Activated B cell treated with CpG ODN at 0.5 μM for 24 hours (primary cell): ENCODE measurements around the gene ABT1. TPM values are rescaled to one million over a fixed set of nuclear protein-coding genes. Genes with fewer than 3 reads are reported as not detected.

Experiments used
- ATAC-seq: fragments of 200-7000 bp; cut with Tn5 transposase; one replicate; pipeline ENCODE4 v1.10.0; 2021; ENCODE audit warnings: low read depth, mild to moderate bottlenecking, moderate library complexity
- CTCF ChIA-PET: fragments of 350-600 bp; sonication (Branson Sonifier 250); formaldehyde crosslinking; loops from one replicate; lab custom pipeline; 2021; ENCODE audit warnings: antibody characterized with exemption; lab: Charles Lee
- POLR2A ChIA-PET: fragments of 350-600 bp; sonication (Branson Sonifier 250); formaldehyde crosslinking; loops from one replicate; lab custom pipeline; 2021; ENCODE audit warnings: antibody characterized with exemption; lab: Charles Lee
- DNase-seq: peaks from one replicate; pipeline ENCODE4 v3.0.0; 2022
- H3K27ac Mint-ChIP-seq: one replicate; pipeline ENCODE4 v1.8.0; 2020; ENCODE audit warnings: mixed read lengths
- H3K27me3 Mint-ChIP-seq: one replicate; pipeline ENCODE4 v1.8.0; 2021; ENCODE audit warnings: mixed read lengths
- H3K36me3 Mint-ChIP-seq: one replicate; pipeline ENCODE4 v1.8.0; 2021; ENCODE audit warnings: low read depth, mixed read lengths
- H3K4me1 Mint-ChIP-seq: one replicate; pipeline ENCODE4 v1.8.0; 2021; ENCODE audit warnings: mixed read lengths
- H3K4me3 Mint-ChIP-seq: one replicate; pipeline ENCODE4 v1.8.0; 2020; ENCODE audit warnings: mild to moderate bottlenecking, mixed read lengths
- H3K9me3 Mint-ChIP-seq: one replicate; pipeline ENCODE4 v1.8.0; 2020; ENCODE audit warnings: mixed read lengths
- CTCF ChIP-seq: fragments of 200-600 bp; IDR thresholded peaks from one replicate; pipeline ENCODE4 v1.8.0; 2022; ENCODE audit warnings: antibody characterized with exemption, mild to moderate bottlenecking
- intact Hi-C: fragments of 100-400 bp; cut with micrococcal nuclease; formaldehyde crosslinking; loops from one replicate; pipeline ENCODE4 v1.15.1; 2024
- total RNA-seq: library from RNA; stranded (reverse); gene quantifications from 2 replicates; pipeline ENCODE4 v1.2.3, GENCODE V29; 2022

Gene ABT1
- total RNA-seq, 1 donor from 2014 or later = 30.7 TPM

DNA sequence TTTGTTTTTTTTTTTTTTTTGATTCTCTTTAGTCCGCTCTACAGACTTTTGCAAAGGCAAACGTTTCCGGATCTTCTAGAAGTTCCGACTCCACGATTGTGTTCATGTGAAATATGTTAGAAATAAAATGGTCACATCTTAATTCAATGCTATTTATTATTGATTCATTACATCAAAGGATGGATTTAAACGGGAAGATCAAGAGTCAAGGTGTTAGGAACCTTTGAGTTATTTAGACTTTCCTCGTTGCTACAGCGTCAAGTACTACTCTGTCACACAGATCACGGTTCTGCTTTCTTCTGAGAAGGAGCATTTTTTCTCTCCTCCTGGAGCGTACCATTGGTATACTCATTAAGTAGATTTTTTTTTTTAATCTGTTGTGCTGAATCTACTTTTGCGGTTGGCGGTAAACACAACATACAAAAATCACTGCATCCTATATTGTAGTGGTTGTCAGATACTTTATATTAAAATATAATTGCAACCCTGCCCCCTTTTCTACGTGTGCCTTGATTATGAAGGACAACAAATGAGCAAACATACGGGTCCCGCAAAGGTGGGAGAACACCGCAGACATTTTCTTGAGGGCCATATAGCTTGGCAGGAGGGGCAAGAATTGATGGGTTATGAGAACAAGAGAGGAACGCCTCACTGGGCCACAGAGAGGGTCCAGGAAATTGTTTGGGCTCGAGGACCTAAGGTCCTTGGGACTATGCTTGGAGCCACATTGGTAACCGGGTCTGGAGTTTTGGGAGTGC, 41.1 kb upstream of the ABT1 start:
- Mint-ChIP-seq H3K4me3 (peak overlapping the region; percentile 76), H3K4me1 (peaks cover 18% of the 10 kb centered on the region), H3K27me3 (no peaks in the 10 kb centered on the region), H3K27ac (peak overlapping the region; percentile 63), H3K36me3 (peaks cover 2% of the 10 kb centered on the region), H3K9me3 (no peaks in the 10 kb centered on the region)
- POLR2A ChIA-PET = interaction anchor here (0.9 to 3.3 kb wide), 9 partner anchors 13 to 271 kb away, joined by 3 to 57 read pairs (median 9); partner anchors contain the start of gene HMGN4
- no peak for TF ChIP-seq CTCF
- DNase-seq (no peak), ATAC-seq (no peak)
- CTCF ChIA-PET = interaction anchor here (0.8 to 2.7 kb wide), 4 partner anchors 13 to 18 kb away, joined by 3 to 12 read pairs (median 8); partner anchors contain the start of gene HMGN4
- intact Hi-C loops = loop anchor here (10.0 kb wide), 1 partner anchor 919 kb away; the partner anchor contains the start of gene ZNF184

GRCh38 chr6:26556263-26557070, 40.3 kb upstream of the ABT1 start:
- peaks cover 2% of the 10 kb centered on the region for H3K36me3 Mint-ChIP-seq
- DNase-seq (no peak), ATAC-seq (no peak)
- H3K27ac Mint-ChIP-seq = peak overlapping the region; percentile 63
- intact Hi-C loops = loop anchor here (10.0 kb wide), 1 partner anchor 918 kb away; the partner anchor contains the start of gene ZNF184
- ChIA-PET CTCF (interaction anchor here (1.1 kb wide), 1 partner anchor 18 kb away, joined by 3 read pairs; the partner anchor contains the start of gene HMGN4), POLR2A (interaction anchor here (0.9 to 1.9 kb wide), 4 partner anchors 12 to 35 kb away, joined by 3 to 9 read pairs (median 4); no protein-coding TSS in a partner anchor)
- peaks cover 14% of the 10 kb centered on the region for H3K4me1 Mint-ChIP-seq
- H3K4me3 Mint-ChIP-seq = peak overlapping the region; percentile 17
- H3K9me3 Mint-ChIP-seq = no peaks in the 10 kb centered on the region
- H3K27me3 Mint-ChIP-seq = no peaks in the 10 kb centered on the region
- no peak for TF ChIP-seq CTCF

- peaks cover 1% of the 10 kb centered on the region for H3K4me1 Mint-ChIP-seq
- H3K27me3 Mint-ChIP-seq = no peaks in the 10 kb centered on the region
- H3K4me3 Mint-ChIP-seq = no peak overlapping the region
- ATAC-seq (no peak), DNase-seq (no peak)
- no peak overlapping the region for H3K27ac Mint-ChIP-seq
- intact Hi-C loops = no loop called here
- H3K36me3 Mint-ChIP-seq = no peaks in the 10 kb centered on the region
- POLR2A ChIA-PET = interaction anchor here (0.5 kb wide), 1 partner anchor 402 kb away, joined by 5 read pairs; no protein-coding TSS in a partner anchor
- H3K9me3 Mint-ChIP-seq = no peaks in the 10 kb centered on the region
- CTCF ChIA-PET = interaction anchor here (0.8 kb wide), 1 partner anchor 8 kb away, joined by 4 read pairs; no protein-coding TSS in a partner anchor
- TF ChIP-seq CTCF = no peak
Observed at GRCh38 chr6:26561533-26562466, 35.0 kb upstream of the ABT1 start.

DNA sequence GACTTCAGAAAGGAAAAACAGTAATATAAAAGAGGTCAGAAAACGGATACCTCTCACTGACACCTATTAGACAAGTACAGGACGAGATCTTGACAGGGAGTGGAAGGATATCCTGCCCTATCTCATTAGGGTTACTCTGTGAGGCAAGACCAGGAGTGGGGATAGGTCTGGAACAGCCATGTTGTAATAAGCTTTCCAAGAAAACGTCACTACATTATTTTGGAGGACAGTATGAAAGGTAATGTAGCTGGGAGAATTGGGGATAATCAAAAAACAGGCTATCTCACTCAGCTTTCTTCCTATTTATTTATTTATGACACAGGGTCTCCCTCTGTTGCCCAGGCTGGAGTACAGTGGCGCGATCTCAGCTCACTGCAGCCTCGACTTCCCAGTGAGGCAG, 33.3 kb upstream of the ABT1 start:
- H3K4me3 Mint-ChIP-seq = no peak overlapping the region
- POLR2A ChIA-PET = interaction anchor here (0.5 to 1.1 kb wide), 2 partner anchors 9 to 10 kb away, joined by 3 to 6 read pairs; no protein-coding TSS in a partner anchor
- intact Hi-C loops = no loop called here
- peaks cover 3% of the 10 kb centered on the region for H3K4me1 Mint-ChIP-seq
- DNase-seq (no peak), ATAC-seq (no peak)
- peaks cover under 1% of the 10 kb centered on the region for H3K27me3 Mint-ChIP-seq
- CTCF ChIA-PET = no interaction called here
- TF ChIP-seq CTCF = no peak
- no peak overlapping the region for H3K27ac Mint-ChIP-seq
- no peaks in the 10 kb centered on the region for H3K9me3 Mint-ChIP-seq
- H3K36me3 Mint-ChIP-seq = peaks cover 5% of the 10 kb centered on the region
